ENCODE data around the gene MSH2.

Gene MSH2

GRCh38 chr2:47483191-47483590, 80.2 kb downstream of the MSH2 start:
- Histone ChIP-seq H3K36me3 (ENCODE audit: insufficient read depth, low read length) (peaks cover 62% of the 10 kb centered on the region), H3K4me3 (ENCODE audit: low read depth, low read length, poor library complexity, severe bottlenecking) (no peak overlapping the region)

GRCh38 chr2:47484396-47484795, 81.4 kb downstream of the MSH2 start:
- Histone ChIP-seq H3K4me2 (ENCODE audit: low read length) (no peak overlapping the region), H3K9me3 (ENCODE audit: low read length) (no peaks in the 10 kb centered on the region), H3F3A (ENCODE audit: insufficient read depth, low read length) (no peaks in the 10 kb centered on the region; the same call in 1 of the 2 replicates), H2AFZ (ENCODE audit: low read length) (no peak overlapping the region), H3K4me3 (ENCODE audit: low read depth, low read length, poor library complexity, severe bottlenecking) (no peak overlapping the region), H3K4me1 (ENCODE audit: insufficient read depth, low read length, severe bottlenecking) (peaks cover 34% of the 10 kb centered on the region), H4K20me1 (ENCODE audit: insufficient read depth, low read length) (no peaks in the 10 kb centered on the region), H3K9ac (ENCODE audit: low read length) (no peak overlapping the region), H3K79me2 (ENCODE audit: insufficient read depth, low read length) (no peaks in the 10 kb centered on the region), H3K27ac (ENCODE audit: low read depth, low read length, poor library complexity, severe bottlenecking) (no peak overlapping the region), H3K27me3 (ENCODE audit: insufficient read depth, low read length) (no peaks in the 10 kb centered on the region), H3K36me3 (ENCODE audit: insufficient read depth, low read length) (peaks cover 50% of the 10 kb centered on the region), H3K9me2 (ENCODE audit: low read depth, low read length) (no peaks in the 10 kb centered on the region)
- TF ChIP-seq EZH2 (IDR thresholded peaks at IDR 0.05; ENCODE audit: borderline replicate concordance, low read length) (no peak), CTCF (IDR thresholded peaks at IDR 0.05; ENCODE audit: low read length) (no peak)

More at GRCh38 chr2:47483191-47483590, 80.2 kb downstream of the MSH2 start:
- no peaks in the 10 kb centered on the region for H3K27me3 ChIP-seq (ENCODE audit: insufficient read depth, low read length)
- no peaks in the 10 kb centered on the region for H3K9me2 ChIP-seq (ENCODE audit: low read depth, low read length)
- H3K79me2 ChIP-seq (ENCODE audit: insufficient read depth, low read length), result no peaks in the 10 kb centered on the region
- no peak overlapping the region for H3K9ac ChIP-seq (ENCODE audit: low read length)
- H3K4me1 ChIP-seq (ENCODE audit: insufficient read depth, low read length, severe bottlenecking), result peaks cover 27% of the 10 kb centered on the region
- H3K4me2 ChIP-seq (ENCODE audit: low read length), result no peak overlapping the region
- no peaks in the 10 kb centered on the region for H4K20me1 ChIP-seq (ENCODE audit: insufficient read depth, low read length)
- TF ChIP-seq EZH2 (IDR thresholded peaks at IDR 0.05; ENCODE audit: borderline replicate concordance, low read length) (no peak), CTCF (IDR thresholded peaks at IDR 0.05; ENCODE audit: low read length) (no peak)
- H2AFZ ChIP-seq (ENCODE audit: low read length), result no peak overlapping the region
- no peak overlapping the region for H3K27ac ChIP-seq (ENCODE audit: low read depth, low read length, poor library complexity, severe bottlenecking)
- H3K9me3 ChIP-seq (ENCODE audit: low read length), result no peaks in the 10 kb centered on the region
- H3F3A ChIP-seq (ENCODE audit: insufficient read depth, low read length), result no peaks in the 10 kb centered on the region

GRCh38 chr2:47485177-47485576, 82.2 kb downstream of the MSH2 start:
- Histone ChIP-seq H3K4me3 (ENCODE audit: low read depth, low read length, poor library complexity, severe bottlenecking) (no peak overlapping the region), H3F3A (ENCODE audit: insufficient read depth, low read length) (no peaks in the 10 kb centered on the region; the same call in none of the 2 replicates), H3K27me3 (ENCODE audit: insufficient read depth, low read length) (no peaks in the 10 kb centered on the region), H4K20me1 (ENCODE audit: insufficient read depth, low read length) (no peaks in the 10 kb centered on the region), H3K79me2 (ENCODE audit: insufficient read depth, low read length) (no peaks in the 10 kb centered on the region), H3K27ac (ENCODE audit: low read depth, low read length, poor library complexity, severe bottlenecking) (no peak overlapping the region), H3K9me2 (ENCODE audit: low read depth, low read length) (no peaks in the 10 kb centered on the region), H3K9me3 (ENCODE audit: low read length) (no peaks in the 10 kb centered on the region), H3K4me1 (ENCODE audit: insufficient read depth, low read length, severe bottlenecking) (peaks cover 34% of the 10 kb centered on the region), H3K4me2 (ENCODE audit: low read length) (no peak overlapping the region), H3K9ac (ENCODE audit: low read length) (no peak overlapping the region), H3K36me3 (ENCODE audit: insufficient read depth, low read length) (peaks cover 46% of the 10 kb centered on the region), H2AFZ (ENCODE audit: low read length) (no peak overlapping the region)
- TF ChIP-seq EZH2 (IDR thresholded peaks at IDR 0.05; ENCODE audit: borderline replicate concordance, low read length), result no peak

- H3K4me2 ChIP-seq (ENCODE audit: low read length), result no peak overlapping the region
- no peak overlapping the region for H2AFZ ChIP-seq (ENCODE audit: low read length)
- peaks cover 34% of the 10 kb centered on the region for H3K4me1 ChIP-seq (ENCODE audit: insufficient read depth, low read length, severe bottlenecking)
- H3K9me2 ChIP-seq (ENCODE audit: low read depth, low read length), result no peaks in the 10 kb centered on the region
- H3K9me3 ChIP-seq (ENCODE audit: low read length), result no peaks in the 10 kb centered on the region
- H3F3A ChIP-seq (ENCODE audit: insufficient read depth, low read length), result no peaks in the 10 kb centered on the region; the same call in none of the 2 replicates
- H3K79me2 ChIP-seq (ENCODE audit: insufficient read depth, low read length), result no peaks in the 10 kb centered on the region
- no peaks in the 10 kb centered on the region for H4K20me1 ChIP-seq (ENCODE audit: insufficient read depth, low read length)
- H3K27ac ChIP-seq (ENCODE audit: low read depth, low read length, poor library complexity, severe bottlenecking), result peak overlapping the region; percentile 70
- H3K4me3 ChIP-seq (ENCODE audit: low read depth, low read length, poor library complexity, severe bottlenecking), result no peak overlapping the region
- H3K27me3 ChIP-seq (ENCODE audit: insufficient read depth, low read length), result no peaks in the 10 kb centered on the region
- no peak overlapping the region for H3K9ac ChIP-seq (ENCODE audit: low read length)
- peaks cover 41% of the 10 kb centered on the region for H3K36me3 ChIP-seq (ENCODE audit: insufficient read depth, low read length)
- TF ChIP-seq EZH2 (IDR thresholded peaks at IDR 0.05; ENCODE audit: borderline replicate concordance, low read length) (no peak), CTCF (IDR thresholded peaks at IDR 0.05; ENCODE audit: low read length) (no peak)
Observed at GRCh38 chr2:47485751-47486300, 82.9 kb downstream of the MSH2 start.

Measured in OCI-LY1 (cell line).